BLaER1 (cell line): ENCODE measurements around the gene BMPR1A.
A peak's percentile ranks its signal among the peaks of the same experiment; 100 is the strongest.

Source experiments
- H3K27ac ChIP-seq: shearing (Covaris generic); formaldehyde crosslinking; 2 replicates; pipeline ENCODE4 v1.8.1; 2022
- H3K27me3 ChIP-seq: shearing (Covaris generic); formaldehyde crosslinking; 2 replicates; pipeline ENCODE4 v1.8.1; 2022
- H3K36me3 ChIP-seq: shearing (Covaris generic); formaldehyde crosslinking; 2 replicates; pipeline ENCODE4 v1.8.1; 2022
- H3K4me1 ChIP-seq: shearing (Covaris generic); formaldehyde crosslinking; 2 replicates; pipeline ENCODE4 v1.8.1; 2022
- H3K4me2 ChIP-seq: shearing (Covaris generic); formaldehyde crosslinking; 2 replicates; pipeline ENCODE4 v1.8.1; 2022
- H3K4me3 ChIP-seq: shearing (Covaris generic); formaldehyde crosslinking; 2 replicates; pipeline ENCODE4 v1.8.1; 2022
- H3K9ac ChIP-seq: shearing (Covaris generic); formaldehyde crosslinking; 2 replicates; pipeline ENCODE4 v1.8.1; 2022
- H3K9me3 ChIP-seq: shearing (Covaris generic); formaldehyde crosslinking; 2 replicates; pipeline ENCODE4 v1.8.1; 2022
- H4K20me1 ChIP-seq: shearing (Covaris generic); formaldehyde crosslinking; 2 replicates; pipeline ENCODE4 v1.8.1; 2022
- Cebpa-rat ChIP-seq: shearing (Covaris generic); IDR thresholded peaks from 2 replicates; pipeline ENCODE4 v1.8.1; 2022

BMPR1A gene

GRCh38 chr10:86756511-86757112, at the start of gene BMPR1A:
Gene BMPR1A (plus strand): TSS chr10:86756619. CDS start chr10:86876019, 119,400 bp downstream.
- H3K4me3 ChIP-seq: peak within 1 kb of the TSS; percentile 71
- H4K20me1 ChIP-seq: peaks cover 65% of the 10 kb centered on the region
- no peaks in the 10 kb centered on the region for H3K36me3 ChIP-seq
- no peak for TF ChIP-seq Cebpa-rat
- no peaks in the 10 kb centered on the region for H3K9me3 ChIP-seq
- H3K4me2 ChIP-seq: peak within 1 kb of the TSS; percentile 100
- peak within 1 kb of the TSS; percentile 62 for H3K9ac ChIP-seq
- H3K4me1 ChIP-seq: peaks cover 25% of the 10 kb centered on the region
- no peak within 1 kb of the TSS for H3K27ac ChIP-seq
- peaks cover 88% of the 10 kb centered on the region for H3K27me3 ChIP-seq

- H3K36me3 ChIP-seq: no peaks in the 10 kb centered on the region
Observed at GRCh38 chr10:86706977-86707376, 49.4 kb upstream of the BMPR1A start.

GRCh38 chr10:86707505-86707904, 48.9 kb upstream of the BMPR1A start:
- Histone ChIP-seq H3K4me2 (no peak overlapping the region), H3K9ac (no peak overlapping the region), H3K36me3 (no peaks in the 10 kb centered on the region), H3K4me1 (peaks cover 12% of the 10 kb centered on the region), H3K27ac (no peak overlapping the region), H3K27me3 (peaks cover 8% of the 10 kb centered on the region; the same call in 1 of the 2 replicates), H3K9me3 (no peaks in the 10 kb centered on the region), H3K4me3 (no peak overlapping the region), H4K20me1 (no peaks in the 10 kb centered on the region)
- TF ChIP-seq Cebpa-rat: no peak

More at GRCh38 chr10:86706977-86707376, 49.4 kb upstream of the BMPR1A start:
- Histone ChIP-seq H3K4me2 (no peak overlapping the region), H3K4me3 (no peak overlapping the region), H3K27ac (no peak overlapping the region), H4K20me1 (no peaks in the 10 kb centered on the region), H3K9ac (no peak overlapping the region), H3K9me3 (no peaks in the 10 kb centered on the region), H3K4me1 (peaks cover 7% of the 10 kb centered on the region), H3K27me3 (peaks cover 3% of the 10 kb centered on the region; the same call in 1 of the 2 replicates)
- TF ChIP-seq Cebpa-rat: no peak

- Histone ChIP-seq H3K4me2 (no peak overlapping the region), H3K4me1 (peaks cover 16% of the 10 kb centered on the region), H4K20me1 (no peaks in the 10 kb centered on the region), H3K4me3 (no peak overlapping the region), H3K9me3 (no peaks in the 10 kb centered on the region), H3K27ac (no peak overlapping the region), H3K36me3 (no peaks in the 10 kb centered on the region), H3K9ac (no peak overlapping the region), H3K27me3 (peaks cover 8% of the 10 kb centered on the region; the same call in 1 of the 2 replicates)
- TF ChIP-seq Cebpa-rat: no peak
Observed at GRCh38 chr10:86708068-86708782, 48.2 kb upstream of the BMPR1A start.

GRCh38 chr10:86708783-86709380, 47.5 kb upstream of the BMPR1A start:
- H3K4me1 ChIP-seq: peaks cover 16% of the 10 kb centered on the region
- no peak overlapping the region for H3K27ac ChIP-seq
- H3K4me2 ChIP-seq: no peak overlapping the region
- H3K9ac ChIP-seq: no peak overlapping the region
- H3K4me3 ChIP-seq: no peak overlapping the region
- no peaks in the 10 kb centered on the region for H3K36me3 ChIP-seq
- H4K20me1 ChIP-seq: no peaks in the 10 kb centered on the region
- no peak for TF ChIP-seq Cebpa-rat
- H3K27me3 ChIP-seq: peaks cover 8% of the 10 kb centered on the region; the same call in 1 of the 2 replicates
- H3K9me3 ChIP-seq: no peaks in the 10 kb centered on the region

GRCh38 chr10:86709396-86710185, 46.8 kb upstream of the BMPR1A start:
- Histone ChIP-seq H4K20me1 (no peaks in the 10 kb centered on the region), H3K4me3 (no peak overlapping the region), H3K27ac (no peak overlapping the region), H3K9me3 (no peaks in the 10 kb centered on the region), H3K9ac (no peak overlapping the region), H3K36me3 (no peaks in the 10 kb centered on the region), H3K4me2 (no peak overlapping the region), H3K4me1 (peaks cover 16% of the 10 kb centered on the region), H3K27me3 (peaks cover 8% of the 10 kb centered on the region; the same call in 1 of the 2 replicates)
- no peak for TF ChIP-seq Cebpa-rat

GRCh38 chr10:86710987-86711512, 45.4 kb upstream of the BMPR1A start:
- H3K36me3 ChIP-seq: no peaks in the 10 kb centered on the region
- H3K4me2 ChIP-seq: peak overlapping the region; percentile 90

GRCh38 chr10:86711513-86712316, 44.7 kb upstream of the BMPR1A start:
- Histone ChIP-seq H3K4me3 (peak overlapping the region; percentile 73), H3K27me3 (peaks cover 8% of the 10 kb centered on the region; the same call in 1 of the 2 replicates), H4K20me1 (no peaks in the 10 kb centered on the region), H3K4me2 (peak overlapping the region; percentile 90), H3K9me3 (no peaks in the 10 kb centered on the region), H3K36me3 (no peaks in the 10 kb centered on the region), H3K4me1 (peaks cover 16% of the 10 kb centered on the region), H3K9ac (peak overlapping the region; percentile 77), H3K27ac (peak overlapping the region; percentile 79)
- TF ChIP-seq Cebpa-rat: no peak

More at GRCh38 chr10:86710987-86711512, 45.4 kb upstream of the BMPR1A start:
- Histone ChIP-seq H3K27me3 (peaks cover 8% of the 10 kb centered on the region; the same call in 1 of the 2 replicates), H3K9me3 (no peaks in the 10 kb centered on the region), H4K20me1 (no peaks in the 10 kb centered on the region), H3K9ac (peak overlapping the region; percentile 77), H3K4me3 (peak overlapping the region; percentile 73), H3K27ac (peak overlapping the region; percentile 79), H3K4me1 (peaks cover 16% of the 10 kb centered on the region)
- TF ChIP-seq Cebpa-rat: no peak
